ENCODE results near the gene NCOA7.

DNA sequence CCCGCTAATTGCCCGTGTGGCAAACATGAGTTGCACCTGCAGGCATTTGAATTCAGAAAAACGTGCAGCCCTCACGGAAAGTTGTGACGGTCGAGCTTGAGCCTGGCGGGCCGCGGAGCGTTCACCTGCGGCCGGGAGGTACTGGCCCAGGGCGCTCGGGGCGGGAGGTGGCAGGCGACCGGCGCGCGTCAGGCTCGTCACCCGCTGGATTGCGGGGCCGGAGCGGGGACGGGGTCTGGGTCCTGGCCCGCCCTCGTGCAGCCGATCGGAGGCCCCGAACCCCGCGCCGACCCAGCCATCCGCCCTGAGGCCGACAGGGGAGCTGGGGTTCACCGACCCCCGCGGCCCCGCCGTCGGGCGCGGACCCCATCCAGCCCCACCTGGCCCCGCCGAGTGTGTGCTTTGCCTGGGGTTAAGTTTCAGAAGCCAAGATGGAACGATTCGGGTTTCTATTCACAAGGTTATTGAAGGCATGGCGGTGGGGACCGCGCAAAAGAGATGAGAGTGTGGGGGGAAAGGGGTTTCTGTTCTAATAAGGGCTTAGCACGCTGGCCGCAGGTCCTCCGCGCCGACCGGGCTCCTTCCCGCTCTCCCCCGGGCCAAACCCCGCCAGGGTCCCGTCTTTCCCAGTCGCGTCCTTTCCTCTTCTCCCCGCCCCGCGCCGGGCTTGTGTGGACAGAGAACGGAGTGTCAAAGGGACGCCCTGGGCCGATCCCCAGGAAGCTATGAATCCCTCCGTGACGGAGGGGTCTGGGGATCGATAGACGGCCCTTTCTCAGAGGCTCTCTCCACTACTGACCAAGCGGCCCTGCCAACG lies 43.0 kb upstream of the NCOA7 start:
- TF ChIP-seq, protein P1, sequence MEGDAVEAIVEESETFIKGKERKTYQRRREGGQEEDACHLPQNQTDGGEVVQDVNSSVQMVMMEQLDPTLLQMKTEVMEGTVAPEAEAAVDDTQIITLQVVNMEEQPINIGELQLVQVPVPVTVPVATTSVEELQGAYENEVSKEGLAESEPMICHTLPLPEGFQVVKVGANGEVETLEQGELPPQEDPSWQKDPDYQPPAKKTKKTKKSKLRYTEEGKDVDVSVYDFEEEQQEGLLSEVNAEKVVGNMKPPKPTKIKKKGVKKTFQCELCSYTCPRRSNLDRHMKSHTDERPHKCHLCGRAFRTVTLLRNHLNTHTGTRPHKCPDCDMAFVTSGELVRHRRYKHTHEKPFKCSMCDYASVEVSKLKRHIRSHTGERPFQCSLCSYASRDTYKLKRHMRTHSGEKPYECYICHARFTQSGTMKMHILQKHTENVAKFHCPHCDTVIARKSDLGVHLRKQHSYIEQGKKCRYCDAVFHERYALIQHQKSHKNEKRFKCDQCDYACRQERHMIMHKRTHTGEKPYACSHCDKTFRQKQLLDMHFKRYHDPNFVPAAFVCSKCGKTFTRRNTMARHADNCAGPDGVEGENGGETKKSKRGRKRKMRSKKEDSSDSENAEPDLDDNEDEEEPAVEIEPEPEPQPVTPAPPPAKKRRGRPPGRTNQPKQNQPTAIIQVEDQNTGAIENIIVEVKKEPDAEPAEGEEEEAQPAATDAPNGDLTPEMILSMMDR (IDR thresholded peaks at IDR 0.05; ENCODE audit: low read length), result no peak
- TF ChIP-seq EZH2 (optimal IDR thresholded peaks at IDR 0.05; ENCODE audit: low read depth, low read length), result no peak

Measured in MM.1S (cell line).